Stimulated activated CD8-positive, alpha-beta memory T cell treated with anti-CD3 and anti-CD28 coated beads, Interleukin-12 subunit alpha, Interleukin-12 subunit beta, amount 100 ng/mL, for 1 hour (primary cell): Measurements from ENCODE around the gene ANO10.
"Not testable (repeated sequence)": the region's sequence is repeated elsewhere in the genome, so short reads cannot be mapped to it uniquely, and the experiment has no call there.

Experiments used
- DNase-seq: peaks from one replicate; pipeline ENCODE4 v3.0.0-alpha.2; 2020; ENCODE audit warnings: low read depth

Gene ANO10

GRCh38 chr3:43580181-43580580 lies 41.6 kb downstream of the ANO10 start:
- no peak for DNase-seq

DNA sequence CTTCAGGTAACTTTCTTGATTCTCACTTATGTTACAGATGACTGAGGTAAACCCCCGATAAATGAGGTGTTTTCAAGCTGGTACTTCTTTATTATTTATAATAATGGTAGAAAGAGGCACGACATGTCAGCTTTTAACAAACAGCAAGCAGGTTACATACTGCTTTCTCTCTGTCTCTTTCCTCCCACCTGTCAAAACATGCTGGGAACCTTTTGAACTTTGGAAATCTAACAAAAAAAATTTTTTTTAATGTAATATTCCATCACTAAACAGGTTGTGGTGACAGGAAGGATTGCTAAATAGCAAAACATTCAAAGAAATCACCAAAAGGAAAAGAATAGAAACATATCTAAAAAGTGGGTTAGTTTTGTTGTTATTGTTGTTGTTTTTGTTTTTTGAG lies 48.2 kb downstream of the ANO10 start:
- DNase-seq = no peak

- not testable (repeated sequence) for DNase-seq
These were observed 56.0 kb downstream of the ANO10 start for GRCh38 chr3:43565661-43566341.

GRCh38 chr3:43559961-43560360 lies 61.9 kb downstream of the ANO10 start:
- DNase-seq = no peak

DNA sequence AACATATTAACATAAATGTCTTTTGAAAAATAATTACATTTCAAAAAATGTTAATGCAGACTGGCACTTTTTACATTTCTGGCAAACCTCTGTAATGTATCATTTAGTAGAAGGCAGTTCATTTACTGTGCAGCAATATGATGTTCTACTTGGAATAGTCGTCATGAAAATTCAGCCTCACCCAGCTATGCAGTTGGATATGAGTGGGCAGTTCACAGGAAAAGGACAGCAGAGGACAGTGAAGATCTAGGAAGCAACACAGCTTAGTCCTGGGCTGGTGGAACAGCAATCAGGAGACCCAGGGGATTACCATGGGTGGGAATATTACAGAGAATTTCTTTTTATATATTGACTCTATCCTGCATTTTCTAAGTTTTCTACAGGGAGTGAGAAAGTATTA lies 63.6 kb downstream of the ANO10 start:
- DNase-seq = no peak

DNA sequence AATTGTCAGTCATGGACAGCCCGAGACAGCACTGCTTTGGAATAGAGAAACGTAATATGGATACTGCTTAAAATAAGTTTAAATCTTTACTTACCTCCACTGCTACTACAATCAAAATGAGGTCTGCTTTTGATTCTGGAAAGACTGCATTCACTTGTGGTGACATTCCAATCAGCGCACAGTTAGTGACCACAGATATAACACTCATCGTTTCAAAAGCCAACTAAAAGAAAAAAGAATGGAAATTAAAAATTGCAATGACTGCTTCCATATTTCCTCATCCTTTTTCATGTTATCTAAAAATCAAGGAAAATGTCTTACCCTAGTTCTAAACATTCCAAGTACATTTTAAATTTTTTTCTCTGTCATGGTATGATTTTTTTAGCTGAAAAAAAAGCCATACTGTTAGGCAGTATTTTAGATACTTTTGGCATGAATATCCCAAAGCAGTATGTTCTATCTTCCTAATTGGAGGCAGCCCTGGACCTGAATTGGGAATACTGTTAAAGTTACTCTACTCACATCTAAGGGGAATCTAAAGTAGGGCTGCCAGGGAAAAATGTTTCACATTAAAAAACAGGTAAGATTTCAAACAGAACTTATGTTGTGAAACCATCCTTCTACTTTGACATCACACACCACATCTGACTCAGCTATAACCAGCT lies 72.1 kb downstream of the ANO10 start:
- no peak for DNase-seq

- not testable (repeated sequence) for DNase-seq
These were observed 77.5 kb downstream of the ANO10 start for GRCh38 chr3:43544277-43544676.

GRCh38 chr3:43542328-43543043 lies 79.3 kb downstream of the ANO10 start:
- DNase-seq = no peak

- no peak for DNase-seq
These were observed 81.2 kb downstream of the ANO10 start for GRCh38 chr3:43540624-43541023.

- no peak for DNase-seq
These were observed 82.5 kb downstream of the ANO10 start for GRCh38 chr3:43539321-43539720.

- DNase-seq = no peak
These were observed 84.6 kb downstream of the ANO10 start for GRCh38 chr3:43537225-43537624.

GRCh38 chr3:43534675-43535074 lies 87.1 kb downstream of the ANO10 start:
- DNase-seq = no peak

- DNase-seq = no peak
These were observed 88.8 kb downstream of the ANO10 start for GRCh38 chr3:43533009-43533408.

GRCh38 chr3:43531835-43532234 lies 90.0 kb downstream of the ANO10 start:
- DNase-seq = no peak

DNA sequence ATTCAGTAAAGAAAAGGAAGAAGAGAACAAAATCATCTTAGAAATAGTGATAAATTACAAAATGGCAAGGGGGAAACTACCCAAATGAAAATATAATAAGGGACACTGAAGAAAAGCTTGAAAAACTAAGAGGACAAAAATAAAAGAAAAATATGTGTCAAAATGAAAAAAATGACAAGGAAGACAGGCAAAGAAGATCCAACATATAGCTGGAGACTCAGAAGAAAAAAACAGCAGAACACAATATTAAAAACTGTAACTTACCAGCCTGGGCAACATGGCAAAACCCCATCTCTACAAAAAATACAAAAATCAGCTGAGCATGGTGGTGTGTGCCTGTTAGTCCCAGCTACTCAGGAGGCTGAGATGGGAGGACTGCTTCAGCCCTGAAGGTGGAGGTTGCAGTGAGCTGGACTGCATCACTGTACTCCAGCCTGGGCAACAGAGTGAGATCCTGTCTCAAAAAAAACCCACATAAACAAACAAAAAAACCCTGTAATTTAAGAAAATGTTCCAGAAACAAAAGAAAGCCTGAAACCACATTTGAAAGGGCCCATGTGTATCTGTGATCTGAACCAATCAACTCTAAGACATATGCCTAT lies 93.2 kb downstream of the ANO10 start:
- DNase-seq = no peak

DNA sequence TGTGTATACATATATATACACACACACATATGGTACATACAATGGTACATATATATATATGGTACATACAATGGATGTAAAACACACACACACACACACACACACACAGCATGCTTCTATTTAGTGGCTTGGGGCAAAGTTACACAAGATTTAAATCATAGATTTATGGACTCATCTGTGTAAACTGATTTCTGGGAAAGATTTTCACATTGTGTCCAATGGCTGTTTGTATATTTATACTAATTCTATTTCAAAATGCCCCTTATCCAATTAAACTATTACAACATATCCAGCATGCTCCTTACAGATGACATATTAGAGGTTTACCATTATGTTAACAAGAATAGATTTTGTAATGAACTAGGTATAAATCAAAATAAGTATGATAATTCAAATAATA lies 94.9 kb downstream of the ANO10 start:
- DNase-seq = no peak

GRCh38 chr3:43525941-43526607 lies 95.7 kb downstream of the ANO10 start:
- DNase-seq = no peak

DNA sequence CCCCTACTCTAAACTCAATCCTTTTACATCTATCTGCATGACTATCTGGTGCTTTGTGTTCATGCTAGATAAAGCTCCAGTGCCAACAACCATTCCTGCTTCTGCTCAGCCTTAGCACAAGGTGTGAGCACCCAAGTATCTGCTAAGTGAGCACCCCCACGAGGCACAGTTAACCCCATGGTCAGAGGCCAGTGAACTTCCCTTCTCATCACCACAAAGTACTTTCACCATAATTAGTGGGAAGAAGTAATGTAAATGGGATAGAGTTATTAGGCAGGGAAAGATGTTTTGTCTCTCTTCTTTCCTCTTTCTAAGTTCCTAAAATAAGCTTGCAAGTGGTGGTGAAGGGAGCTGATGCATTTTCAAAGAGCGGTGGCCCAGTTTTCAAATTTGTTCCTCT lies 96.4 kb downstream of the ANO10 start:
- DNase-seq = no peak

DNA sequence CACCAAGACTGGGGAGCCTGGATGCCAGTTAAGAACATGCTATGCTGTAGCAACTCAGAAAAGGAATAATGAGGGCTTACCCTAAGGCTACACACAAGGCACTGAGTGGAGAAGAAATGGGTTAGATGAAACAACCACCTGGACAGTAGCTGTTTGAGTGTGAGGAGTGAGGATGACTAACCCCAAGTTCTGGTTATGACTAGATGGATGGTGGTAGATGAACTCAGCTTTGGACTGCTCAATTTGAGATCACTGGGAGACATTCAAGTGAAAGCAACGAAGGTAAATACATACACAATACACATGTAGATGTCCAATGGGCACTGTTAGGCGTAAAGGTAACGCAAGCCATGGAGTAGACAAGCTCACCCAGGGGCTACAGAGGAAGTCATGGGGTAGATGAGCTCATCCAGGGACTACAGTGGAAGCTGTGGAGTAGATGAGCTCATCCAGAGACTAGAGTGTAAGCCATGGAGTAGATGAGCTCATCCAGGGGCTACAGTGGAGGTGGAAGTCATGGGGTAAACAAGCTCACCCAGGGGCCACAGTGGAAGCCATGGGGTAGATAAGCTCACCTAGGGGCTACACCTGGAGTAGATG lies 98.3 kb downstream of the ANO10 start:
- no peak for DNase-seq

- DNase-seq = no peak
These were observed 99.0 kb downstream of the ANO10 start for GRCh38 chr3:43522727-43523362.

DNA sequence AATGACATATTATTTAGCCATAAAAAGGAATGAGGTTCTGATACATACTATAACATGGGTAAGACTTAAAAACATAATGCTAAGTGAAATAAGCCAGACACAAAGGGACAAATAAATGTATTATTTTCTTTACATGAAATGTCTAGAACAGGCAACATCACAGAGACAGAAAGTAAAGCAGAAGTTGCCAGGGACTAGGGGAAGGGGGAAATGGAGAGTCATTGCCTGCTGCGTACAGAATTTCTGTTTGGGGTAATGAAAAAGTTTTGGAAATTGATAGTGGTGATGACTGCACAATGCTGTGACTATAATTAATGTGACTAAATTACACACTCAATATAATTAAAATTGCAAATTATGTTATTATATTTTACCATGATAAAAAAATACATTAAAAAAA lies 99.9 kb downstream of the ANO10 start:
- no peak for DNase-seq
